Mesenchymal stem cell (in vitro differentiated cells and primary cell): Measurements from ENCODE around the gene CLDN11.

Experiments
- DNase-seq: peaks from one replicate; pipeline ENCODE4 v3.0.0-alpha.2; 2013
- H2AFZ ChIP-seq: one replicate; pipeline ENCODE4 v1.6.1; 2013; ENCODE audit warnings: low read depth, mild to moderate bottlenecking, control low read depth, inconsistent platforms, low read length, moderate library complexity
- H2AK5ac ChIP-seq: 2 replicates; pipeline ENCODE4 v1.6.1; 2013; ENCODE audit warnings: low read length, moderate library complexity, mild to moderate bottlenecking, inconsistent platforms; ENCODE audit not compliant: severe bottlenecking
- H2BK120ac ChIP-seq: one replicate; pipeline ENCODE4 v1.6.1; 2013; ENCODE audit warnings: low read depth, mild to moderate bottlenecking, inconsistent platforms, low read length, moderate library complexity
- H2BK12ac ChIP-seq, 2 experiments: one replicate each; pipeline ENCODE4 v1.6.1; 2013; ENCODE audit warnings: inconsistent platforms in 2 of 2, low read length in 2 of 2, mild to moderate bottlenecking in 2 of 2, moderate library complexity in 2 of 2, control low read depth in 1 of 2
- H2BK15ac ChIP-seq: one replicate; pipeline ENCODE4 v1.6.1; 2013; ENCODE audit warnings: mild to moderate bottlenecking, low read depth, inconsistent platforms; ENCODE audit not compliant: poor library complexity, severe bottlenecking
- H2BK5ac ChIP-seq: 2 replicates; pipeline ENCODE4 v1.6.1; 2013; ENCODE audit warnings: low read depth, mild to moderate bottlenecking, low read length, control low read depth, inconsistent platforms; ENCODE audit not compliant: poor library complexity, severe bottlenecking
- H3K14ac ChIP-seq, 2 experiments: one replicate each; pipeline ENCODE4 v1.6.1; 2013; ENCODE audit warnings: inconsistent platforms in 2 of 2, low read length in 2 of 2, control low read depth in 1 of 2, mild to moderate bottlenecking in 1 of 2, moderate library complexity in 1 of 2
- H3K18ac ChIP-seq, 2 experiments: one replicate each; pipeline ENCODE4 v1.6.1; 2013; ENCODE audit warnings: inconsistent platforms in 2 of 2, low read length in 2 of 2, control low read depth in 1 of 2, low read depth in 1 of 2, mild to moderate bottlenecking in 1 of 2
- H3K23ac ChIP-seq, 2 experiments: one replicate each; pipeline ENCODE4 v1.6.1; 2013; ENCODE audit warnings: inconsistent platforms in 2 of 2, low read length in 2 of 2, mild to moderate bottlenecking in 2 of 2, moderate library complexity in 2 of 2, control low read depth in 1 of 2
- H3K27ac ChIP-seq: 2 replicates; pipeline ENCODE4 v1.5.1; 2013; ENCODE audit warnings: mild to moderate bottlenecking, moderate library complexity, low read length, control low read depth, inconsistent platforms; ENCODE audit not compliant: poor library complexity, severe bottlenecking
- H3K27me3 ChIP-seq, 2 experiments: 2 replicates each; pipeline versions ENCODE4 v1.6.1 to v1.7.0; 2013; ENCODE audit warnings: low read length in 2 of 2, mild to moderate bottlenecking in 2 of 2, moderate library complexity in 2 of 2, control low read depth in 1 of 2, inconsistent platforms in 1 of 2; ENCODE audit not compliant: control insufficient read depth in 1 of 2, insufficient read depth in 1 of 2
- H3K36me3 ChIP-seq, 2 experiments: 2 replicates each; pipeline versions ENCODE4 v1.6.1 to v1.7.0; 2013; ENCODE audit warnings: low read length in 2 of 2, control low read depth in 1 of 2, inconsistent platforms in 1 of 2, low read depth in 1 of 2, mild to moderate bottlenecking in 1 of 2; ENCODE audit not compliant: insufficient read depth in 2 of 2, control insufficient read depth in 1 of 2
- H3K4ac ChIP-seq, 2 experiments: one replicate each; pipeline ENCODE4 v1.6.1; 2013; ENCODE audit warnings: inconsistent platforms in 2 of 2, low read length in 2 of 2, mild to moderate bottlenecking in 2 of 2, moderate library complexity in 2 of 2, control low read depth in 1 of 2, low read depth in 1 of 2
- H3K4me1 ChIP-seq: 2 replicates; pipeline ENCODE4 v1.6.1; 2013; ENCODE audit warnings: low read depth, low read length, control low read depth; ENCODE audit not compliant: control insufficient read depth, insufficient read depth
- H3K4me2 ChIP-seq: 2 replicates; pipeline ENCODE4 v1.6.1; 2013; ENCODE audit warnings: low read length, mild to moderate bottlenecking, inconsistent platforms; ENCODE audit not compliant: poor library complexity, severe bottlenecking
- H3K4me3 ChIP-seq, 2 experiments: 2 replicates each; pipeline versions ENCODE4 v1.5.1 to v1.7.0; 2013; ENCODE audit warnings: low read length in 2 of 2, mild to moderate bottlenecking in 2 of 2, control low read depth in 1 of 2, low read depth in 1 of 2; ENCODE audit not compliant: insufficient read depth in 1 of 2
- H3K79me1 ChIP-seq: replicated peaks from 2 replicates; pipeline ENCODE4 v1.6.1; 2013; ENCODE audit warnings: mild to moderate bottlenecking, control low read depth, low read length, inconsistent platforms; ENCODE audit not compliant: poor library complexity, severe bottlenecking
- H3K9ac ChIP-seq: 2 replicates; pipeline ENCODE4 v1.7.0; 2013; ENCODE audit warnings: mild to moderate bottlenecking, low read length, moderate library complexity
- H3K9me3 ChIP-seq: 2 replicates; pipeline ENCODE4 v1.7.0; 2013; ENCODE audit warnings: mild to moderate bottlenecking, low read length; ENCODE audit not compliant: control insufficient read depth
- H4K8ac ChIP-seq: one replicate; pipeline ENCODE4 v1.6.1; 2013; ENCODE audit warnings: inconsistent platforms, mild to moderate bottlenecking, low read length, moderate library complexity
- H4K91ac ChIP-seq: one replicate; pipeline ENCODE4 v1.6.1; 2013; ENCODE audit warnings: mild to moderate bottlenecking, low read length, inconsistent platforms
- WGBS: methylation state at CpG from one replicate; pipeline ENCODE4 v1.1.7; 2013; ENCODE audit warnings: mixed read lengths; 5-methylcytosine and 5-hydroxymethylcytosine counted together

Gene CLDN11

DNA sequence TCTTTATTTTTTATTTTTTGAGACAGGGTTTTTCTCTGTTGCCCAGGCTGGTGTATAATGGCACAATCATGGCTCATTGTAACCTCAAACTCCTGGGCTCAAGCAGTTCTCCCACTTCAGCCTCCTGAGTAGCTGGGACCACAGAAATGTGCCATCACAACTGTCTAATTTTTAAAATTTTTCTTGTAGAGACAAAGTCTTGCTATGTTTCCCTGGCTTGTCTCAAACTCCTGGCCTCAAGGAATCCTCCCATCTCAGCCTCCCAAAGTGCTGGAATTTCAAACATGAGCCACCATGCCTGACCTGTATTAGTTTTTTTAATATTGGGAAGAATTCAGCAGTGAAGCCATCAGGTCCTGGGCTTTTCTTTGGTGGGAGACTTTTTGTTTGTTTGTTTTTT, 13.6 kb upstream of the CLDN11 start:
- H3K4me1 ChIP-seq, result peaks cover 3% of the 10 kb centered on the region
- no peak overlapping the region for H2BK120ac ChIP-seq
- no peak overlapping the region for H3K9ac ChIP-seq
- H3K79me1 ChIP-seq, result no peaks in the 10 kb centered on the region
- no peak overlapping the region for H3K27ac ChIP-seq
- no peak overlapping the region for H3K4me2 ChIP-seq
- no peak overlapping the region for H3K14ac ChIP-seq
- no peak overlapping the region for H3K4me3 ChIP-seq
- no peak overlapping the region for H2AK5ac ChIP-seq
- H3K27me3 ChIP-seq, result no peaks in the 10 kb centered on the region
- H4K8ac ChIP-seq, result no peak overlapping the region
- no peak overlapping the region for H4K91ac ChIP-seq
- no peak overlapping the region for H3K4ac ChIP-seq
- DNase-seq, result no peak
- H3K9me3 ChIP-seq, result no peaks in the 10 kb centered on the region
- no peak overlapping the region for H2AFZ ChIP-seq
- H3K23ac ChIP-seq, result no peak overlapping the region
- no peak overlapping the region for H3K18ac ChIP-seq
- no peak overlapping the region for H2BK15ac ChIP-seq
- H2BK5ac ChIP-seq, result no peak overlapping the region
- H3K36me3 ChIP-seq, result no peaks in the 10 kb centered on the region
- H2BK12ac ChIP-seq, result no peak overlapping the region

GRCh38 chr3:170410428-170411029, 8.1 kb upstream of the CLDN11 start:
- no peak overlapping the region for H3K4me3 ChIP-seq
- H3K23ac ChIP-seq, result no peak overlapping the region
- H2BK120ac ChIP-seq, result no peak overlapping the region
- H3K18ac ChIP-seq, result peak overlapping the region in 1 of 2 experiments; percentile 52
- no peak overlapping the region for H2BK5ac ChIP-seq
- H3K27me3 ChIP-seq, result no peaks in the 10 kb centered on the region
- no peak overlapping the region for H3K14ac ChIP-seq
- no peak overlapping the region for H4K8ac ChIP-seq
- no peak overlapping the region for H3K4me2 ChIP-seq
- H3K4me1 ChIP-seq, result no peaks in the 10 kb centered on the region
- no peak overlapping the region for H2BK15ac ChIP-seq
- no peak overlapping the region for H4K91ac ChIP-seq
- 95% methylated on average over 3 of the region's 4 CpGs for WGBS
- H3K9me3 ChIP-seq, result no peaks in the 10 kb centered on the region
- H3K9ac ChIP-seq, result no peak overlapping the region
- H3K36me3 ChIP-seq, result no peaks in the 10 kb centered on the region
- DNase-seq, result peak; percentile 42
- H3K4ac ChIP-seq, result no peak overlapping the region
- H2AFZ ChIP-seq, result no peak overlapping the region
- no peaks in the 10 kb centered on the region for H3K79me1 ChIP-seq
- H3K27ac ChIP-seq, result no peak overlapping the region
- no peak overlapping the region for H2BK12ac ChIP-seq
- no peak overlapping the region for H2AK5ac ChIP-seq

GRCh38 chr3:170413291-170413690, 5.4 kb upstream of the CLDN11 start:
- Histone ChIP-seq H2BK120ac (no peak overlapping the region), H2BK12ac (peak overlapping the region; percentile 9 to 76), H4K91ac (no peak overlapping the region), H3K27ac (no peak overlapping the region), H2BK5ac (no peak overlapping the region), H3K9ac (peak overlapping the region; percentile 52), H2AFZ (no peak overlapping the region), H3K4me2 (no peak overlapping the region), H3K23ac (no peak overlapping the region), H3K4me3 (no peak overlapping the region), H3K9me3 (no peaks in the 10 kb centered on the region), H3K14ac (no peak overlapping the region), H2AK5ac (peak overlapping the region; percentile 31), H3K4me1 (no peaks in the 10 kb centered on the region), H3K27me3 (no peaks in the 10 kb centered on the region), H3K18ac (no peak overlapping the region), H2BK15ac (peak overlapping the region; percentile 30), H3K36me3 (no peaks in the 10 kb centered on the region), H3K79me1 (no peaks in the 10 kb centered on the region), H4K8ac (peak overlapping the region; percentile 23), H3K4ac (no peak overlapping the region)
- no peak for DNase-seq
- over 99% methylated on average over 4 of the region's 4 CpGs for WGBS

DNA sequence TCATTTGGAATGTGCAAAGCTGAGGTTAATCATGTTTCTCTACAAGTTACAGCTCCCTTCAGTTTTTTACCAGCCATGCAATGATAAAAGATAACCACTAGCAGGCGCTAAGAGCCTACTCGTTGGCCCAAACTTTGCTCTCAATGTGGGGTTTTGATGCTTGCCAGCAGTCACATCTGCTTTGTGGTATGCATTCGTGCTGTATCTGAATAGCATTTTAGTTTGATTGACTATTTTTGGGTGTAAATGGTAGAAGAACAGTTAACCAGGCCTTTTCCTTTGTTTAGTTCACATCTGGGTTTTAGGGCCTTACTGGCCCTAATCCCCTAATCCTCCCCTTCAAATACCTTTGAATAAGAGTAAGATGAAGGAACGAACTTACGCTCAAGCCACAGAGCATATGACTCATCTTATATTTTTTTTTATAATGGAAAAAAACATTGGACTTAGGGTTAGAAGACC, 4.4 kb upstream of the CLDN11 start:
- Histone ChIP-seq H2BK5ac (no peak overlapping the region), H3K36me3 (peaks cover 0 to 9% of the 10 kb centered on the region in 2 experiments), H3K9ac (peak overlapping the region; percentile 68), H3K27ac (no peak overlapping the region), H3K79me1 (no peaks in the 10 kb centered on the region), H3K4me3 (no peak overlapping the region), H3K9me3 (no peaks in the 10 kb centered on the region), H2BK12ac (no peak overlapping the region), H2BK15ac (no peak overlapping the region), H3K14ac (no peak overlapping the region), H4K91ac (no peak overlapping the region), H3K18ac (no peak overlapping the region), H3K4me2 (no peak overlapping the region), H2BK120ac (no peak overlapping the region), H3K4ac (no peak overlapping the region), H3K4me1 (peaks cover 2% of the 10 kb centered on the region), H3K23ac (no peak overlapping the region), H2AK5ac (no peak overlapping the region), H3K27me3 (no peaks in the 10 kb centered on the region), H4K8ac (no peak overlapping the region), H2AFZ (no peak overlapping the region)
- DNase-seq, result peak; percentile 86
- 0% methylated on average over 3 of the region's 5 CpGs for WGBS
